ENCODE results near the gene CD52. TPM values are rescaled to one million over a fixed set of nuclear protein-coding genes. Genes with fewer than 3 reads are reported as not detected.

CD52 gene
- total RNA-seq, 4 donors from 2014 or later: 2.3 to 11.4 (median 9.9) TPM

- no peaks in the 10 kb centered on the region for H3K27me3 ChIP-seq
- peaks cover 93% of the 10 kb centered on the region for H3K4me1 ChIP-seq
- no peaks in the 10 kb centered on the region for H3K9me3 ChIP-seq
- peak; percentile 67 to 73 for DNase-seq (ENCODE audit: low spot score in 2 of 2)
- H3K36me3 ChIP-seq: no peaks in the 10 kb centered on the region
- 67% methylated on average over 3 of the region's 19 CpGs for WGBS
- H3K4me3 ChIP-seq: no peak overlapping the region
- peak overlapping the region; percentile 75 for H3K27ac ChIP-seq
- TF ChIP-seq CTCF (IDR thresholded peaks at IDR 0.05) (peak in 1 of 2 donors; percentile 10), EP300 (IDR thresholded peaks at IDR 0.05) (no peak)
Measured at GRCh38 chr1:26285366-26286063, 32.2 kb upstream of the CD52 start.

GRCh38 chr1:26286064-26286416 is 31.7 kb upstream of the CD52 start:
- H3K27me3 ChIP-seq: no peaks in the 10 kb centered on the region
- TF ChIP-seq CTCF (IDR thresholded peaks at IDR 0.05) (no peak), EP300 (IDR thresholded peaks at IDR 0.05) (no peak), POLR2AphosphoS5 (IDR thresholded peaks at IDR 0.05) (no peak), POLR2A (IDR thresholded peaks at IDR 0.05) (no peak)
- 86% methylated on average over 2 of the region's 2 CpGs for WGBS
- peaks cover 93% of the 10 kb centered on the region for H3K4me1 ChIP-seq
- peak overlapping the region; percentile 75 for H3K27ac ChIP-seq
- H3K9me3 ChIP-seq: no peaks in the 10 kb centered on the region
- H3K36me3 ChIP-seq: no peaks in the 10 kb centered on the region
- no peak overlapping the region for H3K4me3 ChIP-seq
- no peak for DNase-seq (ENCODE audit: low spot score in 2 of 2)

- peak in 1 of 2 donors; percentile 73 for DNase-seq (ENCODE audit: low spot score in 2 of 2)
- H3K27ac ChIP-seq: peak overlapping the region; percentile 75
Measured at GRCh38 chr1:26287033-26287711, 30.6 kb upstream of the CD52 start.

GRCh38 chr1:26287811-26288210 is 29.9 kb upstream of the CD52 start:
- no peaks in the 10 kb centered on the region for H3K36me3 ChIP-seq
- TF ChIP-seq POLR2A (IDR thresholded peaks at IDR 0.05) (no peak), CTCF (IDR thresholded peaks at IDR 0.05) (no peak), EP300 (IDR thresholded peaks at IDR 0.05) (no peak), POLR2AphosphoS5 (IDR thresholded peaks at IDR 0.05) (no peak)
- 93% methylated on average over 5 of the region's 5 CpGs for WGBS
- peak overlapping the region; percentile 7 for H3K27ac ChIP-seq
- DNase-seq (ENCODE audit: low spot score in 2 of 2): no peak
- H3K27me3 ChIP-seq: no peaks in the 10 kb centered on the region
- H3K4me3 ChIP-seq: no peak overlapping the region
- H3K9me3 ChIP-seq: no peaks in the 10 kb centered on the region
- H3K4me1 ChIP-seq: peaks cover 83% of the 10 kb centered on the region

More at GRCh38 chr1:26287033-26287711, 30.6 kb upstream of the CD52 start:
- Histone ChIP-seq H3K4me1 (peaks cover 89% of the 10 kb centered on the region), H3K9me3 (no peaks in the 10 kb centered on the region), H3K27me3 (no peaks in the 10 kb centered on the region), H3K36me3 (no peaks in the 10 kb centered on the region), H3K4me3 (no peak overlapping the region)
- WGBS: 49% methylated on average over 8 of the region's 8 CpGs
- TF ChIP-seq EP300 (IDR thresholded peaks at IDR 0.05) (no peak), POLR2A (IDR thresholded peaks at IDR 0.05) (no peak), POLR2AphosphoS5 (IDR thresholded peaks at IDR 0.05) (peak in 2 of 3 donors; percentile 4 to 55)

GRCh38 chr1:26288311-26288941 is 29.3 kb upstream of the CD52 start:
- H3K27me3 ChIP-seq: no peaks in the 10 kb centered on the region
- 27% methylated on average over 3 of the region's 5 CpGs for WGBS
- peaks cover 78% of the 10 kb centered on the region for H3K4me1 ChIP-seq
- no peaks in the 10 kb centered on the region for H3K9me3 ChIP-seq
- DNase-seq (ENCODE audit: low spot score in 2 of 2): peak; percentile 60 to 75
- no peak for TF ChIP-seq POLR2AphosphoS5 (IDR thresholded peaks at IDR 0.05)
- TF ChIP-seq EP300 (IDR thresholded peaks at IDR 0.05): no peak
- TF ChIP-seq CTCF (IDR thresholded peaks at IDR 0.05): no peak
- no peak for TF ChIP-seq POLR2A (IDR thresholded peaks at IDR 0.05)
- H3K27ac ChIP-seq: peak overlapping the region; percentile 45
- H3K4me3 ChIP-seq: no peak overlapping the region
- no peaks in the 10 kb centered on the region for H3K36me3 ChIP-seq

All from suprapubic skin (tissue), 4 donors.